HFF-Myc (cell line): Measurements from ENCODE around the gene PRKN.

Experiments used
- DNase-seq: peaks from one replicate; pipeline ENCODE4 v3.0.0-alpha.2; 2011; ENCODE audit warnings: low read depth; ENCODE audit errors: extremely low read depth
- H3K4me3 ChIP-seq: replicated peaks from 2 replicates; pipeline ENCODE4 v1.5.1; 2011; ENCODE audit warnings: low read depth, mild to moderate bottlenecking, control low read depth, low read length
- CTCF ChIP-seq: IDR thresholded peaks from 2 replicates; pipeline ENCODE4 v1.5.1; 2012; ENCODE audit warnings: mild to moderate bottlenecking, low read depth, low read length, control low read depth; ENCODE audit errors: missing control alignments

The PRKN gene

GRCh38 chr6:162116902-162117525 lies 610.6 kb downstream of the PRKN start:
- TF ChIP-seq CTCF = no peak
- DNase-seq = no peak
- H3K4me3 ChIP-seq = no peak overlapping the region

- no peak for TF ChIP-seq CTCF
- no peak for DNase-seq
- no peak overlapping the region for H3K4me3 ChIP-seq
Observed at GRCh38 chr6:162109480-162110050, 618.0 kb downstream of the PRKN start.

- H3K4me3 ChIP-seq = no peak overlapping the region
- no peak for TF ChIP-seq CTCF
- DNase-seq = no peak
Observed at GRCh38 chr6:162108041-162108440, 619.5 kb downstream of the PRKN start.

- no peak for TF ChIP-seq CTCF
- H3K4me3 ChIP-seq = no peak overlapping the region
- no peak for DNase-seq
Observed at GRCh38 chr6:162100096-162100495, 627.5 kb downstream of the PRKN start.

- DNase-seq = peak; percentile 6
- no peak overlapping the region for H3K4me3 ChIP-seq
- no peak for TF ChIP-seq CTCF
Observed at GRCh38 chr6:162099685-162100084, 627.9 kb downstream of the PRKN start.

- H3K4me3 ChIP-seq = no peak overlapping the region
- no peak for TF ChIP-seq CTCF
- no peak for DNase-seq
Observed at GRCh38 chr6:162092816-162093502, 634.6 kb downstream of the PRKN start.
